ENCODE measurements around the gene FBRSL1. TPM values are rescaled to one million over a fixed set of nuclear protein-coding genes. Genes with fewer than 3 reads are reported as not detected.
A peak's percentile ranks its signal among the peaks of the same experiment; 100 is the strongest.

FBRSL1 gene
- total RNA-seq, 2 donors from 2014 or later: 46.7 to 49.4 TPM

GRCh38 chr12:132558042-132558856, 68.3 kb downstream of the FBRSL1 start:
- no peak for ATAC-seq
- intact Hi-C loops (cut with DNase I): no loop called here
- no peak for DNase-seq

- no peak for DNase-seq
- intact Hi-C loops (cut with DNase I): no loop called here
- no peak for ATAC-seq
Measured at GRCh38 chr12:132558861-132559623, 69.1 kb downstream of the FBRSL1 start.

- peak; percentile 55 for DNase-seq
- intact Hi-C loops (cut with DNase I): no loop called here
- peak; percentile 61 to 84 for ATAC-seq
Measured at GRCh38 chr12:132559652-132560363, 69.9 kb downstream of the FBRSL1 start.

- peak in 1 of 2 donors; percentile 16 for ATAC-seq
- no peak for DNase-seq
- intact Hi-C loops (cut with DNase I): no loop called here
Measured at GRCh38 chr12:132560364-132560613, 70.3 kb downstream of the FBRSL1 start.

GRCh38 chr12:132560614-132561426, 70.9 kb downstream of the FBRSL1 start:
- intact Hi-C loops (cut with DNase I): no loop called here
- peak; percentile 72 for DNase-seq
- peak; percentile 5 to 33 for ATAC-seq

Other genes with a start within 250 kb of the FBRSL1 start
- 1 to 10 TPM; 2.6 to 2.7 TPM for gene GALNT9, start 160.6 kb upstream of the FBRSL1 start, total RNA-seq
- not detected for gene LRCOL1, start 120.4 kb downstream of the FBRSL1 start, total RNA-seq
- not detected for gene P2RX2, start 128.6 kb downstream of the FBRSL1 start, total RNA-seq
- gene POLE, start 197.2 kb downstream of the FBRSL1 start, total RNA-seq: 10 to 100 TPM in 1 of 2 donors, 1 to 10 TPM in 1; 9.3 to 12.1 TPM
- gene PXMP2, start 197.4 kb downstream of the FBRSL1 start, total RNA-seq: 10 to 100 TPM; 27.2 to 32.7 TPM
- gene PGAM5, start 220.7 kb downstream of the FBRSL1 start, total RNA-seq: 10 to 100 TPM; 22.6 to 25.2 TPM

All from left cardiac atrium (tissue), 4 donors.